NCI-H2081 treated with DMSO at 0.1 percent for 48 hours (cell line): Measurements from ENCODE around the gene ANAPC2.
"Not testable (repeated sequence)": the region's sequence is repeated elsewhere in the genome, so short reads cannot be mapped to it uniquely, and the experiment has no call there.

ENCODE experiments used
- DNase-seq: peaks from one replicate; lab custom pipeline; 2025; lab: John Stamatoyannopoulos, UW

Gene ANAPC2

GRCh38 chr9:137143459-137143858, 44.9 kb downstream of the ANAPC2 start:
- DNase-seq: no peak

DNA sequence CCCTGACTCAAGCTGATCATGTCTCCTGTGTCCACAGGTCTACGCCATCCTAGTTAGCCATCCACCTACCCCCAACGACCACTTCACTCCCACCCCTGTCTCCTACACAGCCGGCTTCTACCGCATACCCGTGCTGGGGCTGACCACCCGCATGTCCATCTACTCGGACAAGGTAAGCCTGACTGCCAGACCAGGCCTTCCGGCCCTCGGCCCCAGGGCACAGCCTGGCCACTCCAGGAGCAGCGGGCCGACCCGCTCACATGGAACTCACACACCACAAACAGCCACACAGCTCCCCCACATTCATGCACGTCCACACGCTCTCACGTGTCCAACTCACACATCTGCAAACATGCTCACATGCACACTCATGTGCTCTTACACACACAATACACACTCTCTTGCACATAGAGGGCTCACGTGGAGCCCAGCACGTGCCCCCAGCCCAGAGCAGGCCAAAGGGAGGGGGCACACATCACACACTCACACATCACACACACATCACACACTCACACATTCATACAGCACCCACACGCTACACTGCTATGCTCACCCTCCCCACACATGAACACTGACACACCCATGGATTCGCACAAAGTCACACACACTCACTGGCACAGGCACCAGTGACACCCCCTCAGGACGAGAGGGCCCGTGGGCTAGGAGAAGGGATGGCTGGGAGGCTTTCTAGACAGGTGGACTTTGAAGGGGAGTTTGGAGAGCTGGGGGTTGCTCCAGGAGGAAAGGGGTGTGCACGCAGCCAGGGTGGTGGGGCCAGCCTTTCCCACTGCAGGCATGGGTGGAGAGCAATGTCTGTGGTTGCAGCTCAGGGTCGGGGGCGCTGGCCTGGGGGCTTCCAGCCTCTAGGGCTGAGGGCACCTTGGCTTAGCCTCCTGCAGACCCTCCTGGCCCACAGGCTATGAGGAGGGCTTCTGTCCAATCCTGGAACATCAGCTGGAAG, 46.1 kb downstream of the ANAPC2 start:
- DNase-seq: no peak

- no peak for DNase-seq
These were observed 47.1 kb downstream of the ANAPC2 start for GRCh38 chr9:137141050-137141810.

DNA sequence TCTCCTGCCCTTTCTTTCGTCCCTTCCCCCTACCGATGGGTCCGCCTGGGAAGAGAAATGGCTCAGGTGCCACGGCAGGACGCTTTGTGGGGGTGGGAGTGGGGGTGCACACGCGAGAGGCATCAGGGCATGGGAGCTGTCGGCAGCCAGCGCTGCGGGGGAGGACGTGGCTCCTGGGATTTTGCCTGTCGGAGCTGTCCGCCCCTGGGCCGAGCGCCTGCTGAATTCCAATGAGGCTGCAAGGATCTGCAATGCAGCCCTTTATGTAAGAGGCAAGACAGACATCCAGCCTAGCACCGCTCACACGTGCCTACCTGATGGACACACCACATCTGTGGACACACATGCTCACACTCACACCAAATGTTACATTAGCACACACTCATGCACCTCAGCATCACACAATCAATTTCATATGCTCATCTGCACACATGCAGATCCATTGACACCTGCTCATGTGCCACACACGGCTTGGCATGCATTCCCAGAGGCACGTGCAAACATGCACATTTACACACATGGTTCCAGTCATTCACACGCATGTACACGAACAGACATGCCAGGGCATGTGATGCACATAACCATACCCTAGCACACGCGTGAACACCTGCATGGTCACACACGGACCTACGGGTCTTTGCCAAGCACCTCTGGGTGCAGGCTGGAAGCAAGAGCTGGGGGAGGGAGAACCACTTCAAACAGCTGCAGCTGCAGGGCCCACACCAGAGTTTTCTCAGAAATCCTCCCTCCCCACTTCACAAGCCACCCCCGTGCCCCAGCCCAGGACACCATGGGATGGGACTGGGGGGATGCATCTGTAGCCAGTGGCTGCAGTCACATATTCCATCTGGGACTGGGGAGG, 48.0 kb downstream of the ANAPC2 start:
- DNase-seq: no peak

GRCh38 chr9:137139468-137140150, 48.8 kb downstream of the ANAPC2 start:
- no peak for DNase-seq

- DNase-seq: no peak
These were observed 49.5 kb downstream of the ANAPC2 start, which contains the start of gene GRIN1 for GRCh38 chr9:137138722-137139467. Gene GRIN1 (plus strand): TSS chr9:137139154. CDS start chr9:137139487, 333 bp downstream.

- DNase-seq: no peak
These were observed 50.2 kb downstream of the ANAPC2 start for GRCh38 chr9:137138058-137138721.

GRCh38 chr9:137136881-137137607, 51.3 kb downstream of the ANAPC2 start:
- DNase-seq: no peak

DNA sequence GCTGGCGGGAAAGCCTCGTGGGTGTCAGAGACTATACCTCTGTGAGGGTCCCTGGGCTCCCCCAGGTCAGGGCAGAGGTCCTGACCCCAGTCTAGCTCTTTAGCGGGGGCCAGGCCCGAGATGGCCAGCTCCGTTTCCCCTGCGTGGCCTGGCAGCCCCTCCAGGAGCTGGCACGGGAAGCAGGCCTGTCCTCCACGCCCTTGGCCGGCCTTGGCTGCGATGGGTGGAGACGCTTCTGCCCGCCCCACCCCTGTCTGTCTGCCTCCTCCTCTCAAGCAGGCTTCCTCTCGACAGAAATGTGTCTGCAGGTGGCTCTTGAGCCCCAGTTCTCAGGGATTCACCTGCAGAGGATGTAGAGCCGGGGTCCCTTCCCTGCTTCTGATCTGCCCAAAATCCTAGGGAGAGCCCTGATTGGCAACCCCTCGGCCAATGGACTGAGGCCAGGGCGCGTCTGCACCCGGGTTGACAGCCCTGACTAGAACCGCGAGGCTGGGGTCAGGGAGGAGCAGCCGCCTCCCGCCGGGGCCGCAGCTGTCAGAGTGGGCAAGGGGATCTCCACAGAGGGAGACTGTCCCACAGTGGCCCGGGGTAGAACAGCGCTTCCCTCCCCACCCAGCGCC, 52.0 kb downstream of the ANAPC2 start:
- DNase-seq: no peak

DNA sequence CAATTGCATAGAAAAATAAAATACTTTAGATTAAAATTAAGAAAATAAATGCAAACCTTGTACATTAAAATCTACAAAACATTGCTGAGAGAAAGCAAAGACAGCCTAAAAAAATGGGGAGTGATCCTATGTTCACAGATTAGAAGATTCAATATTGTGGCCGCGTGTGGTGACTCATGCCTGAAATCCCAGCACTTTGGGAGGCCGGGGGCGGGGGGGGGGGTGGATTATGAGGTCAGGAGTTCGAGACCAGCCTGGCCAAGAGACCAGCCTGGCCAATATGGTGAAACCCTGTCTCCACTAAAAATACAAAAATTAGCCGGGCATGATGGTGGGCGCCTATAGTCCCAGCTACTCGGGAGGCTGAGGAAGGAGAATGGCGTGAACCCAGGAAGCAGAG, 53.2 kb downstream of the ANAPC2 start:
- not testable (repeated sequence) for DNase-seq

GRCh38 chr9:137134191-137134590, 54.2 kb downstream of the ANAPC2 start:
- DNase-seq: no peak

DNA sequence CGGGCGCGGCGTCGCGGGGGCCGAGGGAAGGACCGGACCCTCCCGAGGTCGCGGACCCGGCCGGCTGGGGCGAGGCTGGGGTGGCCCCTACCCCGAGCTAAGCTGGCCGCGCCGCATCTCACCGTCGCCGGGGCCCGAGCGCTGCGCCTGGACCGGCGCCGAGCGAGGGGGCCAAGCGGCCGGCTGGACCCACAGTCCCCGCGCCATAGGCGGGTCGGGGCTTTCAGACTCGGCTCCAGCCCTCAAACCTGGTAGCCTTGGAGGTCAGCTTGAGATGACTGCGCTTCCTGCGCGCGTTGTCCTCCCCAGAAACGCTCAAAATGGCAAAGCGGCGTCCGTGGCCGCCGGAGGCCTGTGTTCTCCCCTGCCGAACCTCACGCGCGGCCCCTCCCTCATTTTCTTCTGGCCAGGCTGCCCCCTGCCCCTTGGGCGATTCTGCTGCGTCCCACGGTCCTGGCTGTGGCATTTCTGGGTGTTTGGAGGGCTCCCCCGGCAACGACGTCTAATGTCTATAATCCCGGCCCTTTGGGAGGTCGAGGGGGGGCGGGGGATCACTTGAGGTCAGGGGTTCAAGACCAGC, 58.1 kb downstream of the ANAPC2 start:
- no peak for DNase-seq

- DNase-seq: peak; percentile 64
These were observed 58.7 kb downstream of the ANAPC2 start for GRCh38 chr9:137129456-137130175.

DNA sequence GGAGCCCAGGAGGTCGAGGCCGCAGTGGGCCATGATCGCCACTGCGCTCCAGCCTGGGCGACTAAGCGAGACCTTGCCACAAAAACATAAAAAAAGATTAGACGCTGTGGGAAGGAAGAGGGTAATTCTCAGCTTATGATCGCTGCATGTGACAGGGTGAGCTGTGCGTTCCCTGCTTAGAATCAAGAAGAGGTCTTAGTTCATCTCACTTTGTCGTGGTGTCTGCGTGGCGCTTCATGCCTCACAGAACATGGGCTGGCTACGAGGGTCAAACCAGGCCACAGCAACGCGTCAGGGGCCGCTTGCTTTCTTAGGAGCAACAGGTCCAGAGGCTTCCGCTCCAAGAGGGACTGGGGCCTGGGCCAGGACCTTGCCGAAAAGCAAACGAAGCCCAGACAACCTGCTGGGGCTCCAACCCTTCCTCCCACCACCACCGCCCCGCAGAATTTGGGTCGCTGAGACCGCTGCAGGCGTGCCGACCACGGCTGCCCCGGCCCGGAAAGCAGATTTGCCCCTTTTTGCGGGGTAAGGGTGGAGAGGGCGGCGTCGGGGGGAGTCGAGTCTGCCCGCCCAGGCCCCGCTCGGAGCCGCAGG, 59.4 kb downstream of the ANAPC2 start:
- no peak for DNase-seq

DNA sequence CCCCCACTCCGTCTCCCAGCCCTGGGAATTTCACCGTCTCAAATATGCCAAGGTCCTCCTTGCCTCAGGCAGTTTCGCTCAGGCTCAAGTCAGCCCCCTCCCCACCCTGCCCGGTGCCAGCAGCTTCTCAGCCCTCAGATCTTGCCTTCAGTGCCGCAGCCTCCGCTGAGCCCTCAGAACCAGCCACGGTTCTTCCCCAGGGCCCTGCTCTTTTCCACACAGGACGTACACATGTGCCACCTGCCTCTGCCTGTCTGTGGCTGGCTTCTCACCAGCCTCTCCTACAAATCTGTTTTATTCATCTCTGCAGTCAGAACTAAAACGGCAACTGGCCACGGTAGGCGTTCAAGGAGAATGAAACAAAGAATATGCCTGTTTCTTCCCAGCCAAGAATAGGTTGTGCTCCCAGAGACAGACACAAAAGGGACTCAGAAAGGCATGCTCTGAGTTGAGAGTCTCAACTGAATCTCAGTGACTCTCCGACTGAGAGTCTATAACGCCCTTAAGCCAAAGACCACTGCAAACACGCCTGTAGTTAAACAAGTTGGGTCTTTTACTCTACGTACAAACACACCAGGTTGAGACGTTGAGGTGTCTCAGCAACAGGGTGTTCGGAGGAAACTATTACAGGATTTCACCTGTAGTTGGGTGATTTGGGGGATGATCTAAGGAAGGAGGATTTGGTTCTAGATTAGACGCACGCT, 60.0 kb downstream of the ANAPC2 start:
- no peak for DNase-seq

DNA sequence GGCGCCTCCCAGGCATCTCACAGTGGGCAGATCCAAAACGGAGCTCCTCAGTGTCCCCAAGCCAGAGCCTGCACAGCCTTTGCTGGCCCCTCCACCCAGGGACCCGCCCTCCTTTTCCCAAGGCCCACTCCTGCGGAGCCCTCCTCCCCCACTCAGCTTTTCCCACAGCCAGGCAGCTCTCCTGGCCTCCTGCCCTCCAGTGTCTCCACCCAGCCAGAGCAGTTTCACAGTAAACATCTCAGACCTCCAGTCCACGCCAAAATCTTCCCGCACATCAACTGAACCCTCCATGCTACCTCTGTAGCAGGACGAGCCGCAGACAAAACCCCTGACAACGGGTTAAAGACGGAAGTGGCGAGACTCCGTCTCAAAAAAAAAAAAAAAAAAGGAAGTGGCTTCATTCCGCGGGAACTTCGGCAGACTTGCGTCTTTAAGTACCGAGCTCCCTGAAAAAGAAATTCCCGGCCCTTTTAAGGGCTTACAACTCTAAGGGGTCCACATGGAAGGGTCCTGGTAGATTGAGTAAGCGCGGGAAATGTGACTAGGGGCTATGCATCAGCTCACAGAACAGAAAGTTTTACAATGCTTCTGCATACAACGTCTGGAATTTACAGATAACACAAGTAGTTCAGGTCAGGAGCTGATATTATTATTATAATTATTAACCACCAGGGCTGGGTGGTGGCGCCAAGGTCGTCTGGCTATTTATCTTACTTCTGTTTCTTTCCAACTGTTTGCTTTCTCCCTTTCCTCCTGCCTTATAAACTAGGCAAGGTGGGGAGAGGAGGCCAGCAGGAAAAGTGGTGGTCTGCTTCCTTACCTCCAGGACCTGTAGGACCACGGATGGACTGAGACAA, 60.8 kb downstream of the ANAPC2 start:
- no peak for DNase-seq
